ENCODE results near the gene ZBED1. TPM values are rescaled to one million over a fixed set of nuclear protein-coding genes. Genes with fewer than 3 reads are reported as not detected.

Gene ZBED1
- total RNA-seq, 6 experiments from 2014 or later: 21.7 to 44.6 (median 36.9) TPM

- TF ChIP-seq POLR2A (IDR thresholded peaks at IDR 0.05) (no peak), CTCF (IDR thresholded peaks at IDR 0.05) (no peak)
- no peaks in the 10 kb centered on the region for H3K9me3 ChIP-seq
- no peaks in the 10 kb centered on the region for H3K4me1 ChIP-seq
- no peaks in the 10 kb centered on the region for H3K27me3 ChIP-seq
- DNase-seq (no peak), ATAC-seq (no peak)
- no peaks in the 10 kb centered on the region for H3K36me3 ChIP-seq
- 78% methylated on average over 16 of the region's 25 CpGs for WGBS (ENCODE audit: insufficient coverage, low coverage, low lambda C conversion rate, missing lambda C conversion rate)
- H3K4me3 ChIP-seq: no peak overlapping the region
- intact Hi-C loops (cut with DNase I): no loop called here
- no peak overlapping the region for H3K27ac ChIP-seq
Measured at GRCh38 chrX:2451501-2452316, 49.1 kb downstream of the ZBED1 start.

GRCh38 chrX:2450681-2451080 is 50.1 kb downstream of the ZBED1 start:
- Histone ChIP-seq H3K4me3 (no peak overlapping the region), H3K27me3 (no peaks in the 10 kb centered on the region)
- intact Hi-C loops (cut with DNase I): no loop called here

GRCh38 chrX:2449135-2449886 is 51.5 kb downstream of the ZBED1 start:
- Histone ChIP-seq H3K9me3 (no peaks in the 10 kb centered on the region), H3K27me3 (no peaks in the 10 kb centered on the region), H3K4me1 (no peaks in the 10 kb centered on the region), H3K27ac (no peak overlapping the region), H3K36me3 (no peaks in the 10 kb centered on the region), H3K4me3 (no peak overlapping the region)
- no peak for DNase-seq
- WGBS (ENCODE audit: insufficient coverage, low coverage, low lambda C conversion rate, missing lambda C conversion rate): 92% methylated on average over 3 of the region's 13 CpGs
- no peak for TF ChIP-seq CTCF (IDR thresholded peaks at IDR 0.05)
- no peak for TF ChIP-seq POLR2A (IDR thresholded peaks at IDR 0.05)
- intact Hi-C loops (cut with DNase I): no loop called here
- peak in 2 of 4 donors; percentile 24 to 32 for ATAC-seq

More at GRCh38 chrX:2450681-2451080, 50.1 kb downstream of the ZBED1 start:
- Histone ChIP-seq H3K36me3 (no peaks in the 10 kb centered on the region), H3K27ac (no peak overlapping the region), H3K4me1 (no peaks in the 10 kb centered on the region), H3K9me3 (no peaks in the 10 kb centered on the region)
- DNase-seq (no peak), ATAC-seq (no peak)
- TF ChIP-seq POLR2A (IDR thresholded peaks at IDR 0.05) (no peak), CTCF (IDR thresholded peaks at IDR 0.05) (no peak)
- 79% methylated on average over 4 of the region's 5 CpGs for WGBS (ENCODE audit: insufficient coverage, low coverage, low lambda C conversion rate, missing lambda C conversion rate)

GRCh38 chrX:2447484-2447883 is 53.3 kb downstream of the ZBED1 start:
- no peak overlapping the region for H3K27ac ChIP-seq

More at GRCh38 chrX:2447484-2447883, 53.3 kb downstream of the ZBED1 start:
- DNase-seq (no peak), ATAC-seq (no peak)
- Histone ChIP-seq H3K36me3 (no peaks in the 10 kb centered on the region), H3K4me1 (no peaks in the 10 kb centered on the region), H3K9me3 (no peaks in the 10 kb centered on the region), H3K4me3 (no peak overlapping the region), H3K27me3 (no peaks in the 10 kb centered on the region)
- TF ChIP-seq POLR2A (IDR thresholded peaks at IDR 0.05): no peak
- TF ChIP-seq CTCF (IDR thresholded peaks at IDR 0.05): no peak
- 90% methylated on average over 2 of the region's 2 CpGs for WGBS (ENCODE audit: insufficient coverage, low coverage, low lambda C conversion rate, missing lambda C conversion rate)
- intact Hi-C loops (cut with DNase I): no loop called here

All from right lobe of liver (tissue), 6 donors.